GM12801 (cell line): ENCODE data around the gene AHRR.

Experiments
- TF ChIP-seq, protein P1 (sequence below): IDR thresholded peaks from one replicate; pipeline ENCODE4 v1.5.1; 2011; ENCODE audit warnings: control low read depth; ENCODE audit not compliant: insufficient read length; ENCODE audit errors: extremely low read depth

The AHRR gene

DNA sequence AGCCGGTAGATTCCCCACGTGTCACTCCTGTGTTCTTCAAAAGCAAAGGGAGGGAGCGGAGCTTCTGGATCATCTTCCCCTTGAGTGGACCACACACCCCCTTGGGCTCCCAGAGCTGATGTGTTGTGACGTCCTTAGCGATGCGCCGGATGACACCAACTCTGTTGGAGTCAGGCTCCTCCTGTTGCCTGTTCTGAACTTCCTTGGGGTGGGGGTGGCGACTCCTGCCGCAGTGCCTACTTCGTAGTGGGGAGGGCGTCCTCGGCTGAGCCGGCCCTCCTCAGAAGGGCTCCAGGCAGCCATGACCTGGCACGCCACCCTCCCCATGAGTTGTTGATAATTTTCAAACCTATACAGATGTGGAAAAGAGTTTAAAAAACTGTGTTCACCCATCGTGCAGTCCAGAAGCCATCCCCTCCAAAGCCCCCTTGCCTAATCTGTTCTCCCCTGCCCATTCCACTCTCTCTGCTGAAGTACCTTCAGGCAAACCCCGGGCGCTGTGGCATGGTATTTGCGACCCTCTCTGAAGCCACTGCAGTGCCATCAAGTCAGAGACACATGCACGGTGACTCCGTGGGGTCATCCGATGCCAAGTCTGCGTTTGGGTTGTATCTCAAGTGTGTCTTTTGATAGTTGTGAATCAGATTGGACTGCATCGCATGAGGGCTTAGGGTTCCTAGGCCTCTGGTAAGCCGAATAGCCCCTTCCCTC is 138.2 kb downstream of the AHRR start:
- TF ChIP-seq, protein P1, sequence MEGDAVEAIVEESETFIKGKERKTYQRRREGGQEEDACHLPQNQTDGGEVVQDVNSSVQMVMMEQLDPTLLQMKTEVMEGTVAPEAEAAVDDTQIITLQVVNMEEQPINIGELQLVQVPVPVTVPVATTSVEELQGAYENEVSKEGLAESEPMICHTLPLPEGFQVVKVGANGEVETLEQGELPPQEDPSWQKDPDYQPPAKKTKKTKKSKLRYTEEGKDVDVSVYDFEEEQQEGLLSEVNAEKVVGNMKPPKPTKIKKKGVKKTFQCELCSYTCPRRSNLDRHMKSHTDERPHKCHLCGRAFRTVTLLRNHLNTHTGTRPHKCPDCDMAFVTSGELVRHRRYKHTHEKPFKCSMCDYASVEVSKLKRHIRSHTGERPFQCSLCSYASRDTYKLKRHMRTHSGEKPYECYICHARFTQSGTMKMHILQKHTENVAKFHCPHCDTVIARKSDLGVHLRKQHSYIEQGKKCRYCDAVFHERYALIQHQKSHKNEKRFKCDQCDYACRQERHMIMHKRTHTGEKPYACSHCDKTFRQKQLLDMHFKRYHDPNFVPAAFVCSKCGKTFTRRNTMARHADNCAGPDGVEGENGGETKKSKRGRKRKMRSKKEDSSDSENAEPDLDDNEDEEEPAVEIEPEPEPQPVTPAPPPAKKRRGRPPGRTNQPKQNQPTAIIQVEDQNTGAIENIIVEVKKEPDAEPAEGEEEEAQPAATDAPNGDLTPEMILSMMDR: no peak

DNA sequence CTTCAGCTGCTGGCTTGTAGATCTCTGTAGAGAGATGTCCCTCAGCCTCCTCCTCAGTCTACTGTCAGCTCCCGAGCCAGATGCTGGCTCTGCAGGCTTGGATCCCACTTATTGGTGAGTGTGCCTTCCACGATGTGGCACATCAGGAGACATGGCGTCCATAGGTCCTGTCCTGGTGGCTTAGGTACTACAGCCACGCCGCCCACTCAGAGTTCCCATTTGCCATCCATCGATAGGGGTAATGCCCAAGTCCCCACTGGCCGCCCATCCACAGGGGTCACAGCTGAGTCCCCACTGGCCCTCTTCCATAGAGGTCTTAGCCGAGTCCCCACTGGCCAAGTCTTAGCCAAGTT is 138.7 kb downstream of the AHRR start:
- TF ChIP-seq, protein P1: no peak

DNA sequence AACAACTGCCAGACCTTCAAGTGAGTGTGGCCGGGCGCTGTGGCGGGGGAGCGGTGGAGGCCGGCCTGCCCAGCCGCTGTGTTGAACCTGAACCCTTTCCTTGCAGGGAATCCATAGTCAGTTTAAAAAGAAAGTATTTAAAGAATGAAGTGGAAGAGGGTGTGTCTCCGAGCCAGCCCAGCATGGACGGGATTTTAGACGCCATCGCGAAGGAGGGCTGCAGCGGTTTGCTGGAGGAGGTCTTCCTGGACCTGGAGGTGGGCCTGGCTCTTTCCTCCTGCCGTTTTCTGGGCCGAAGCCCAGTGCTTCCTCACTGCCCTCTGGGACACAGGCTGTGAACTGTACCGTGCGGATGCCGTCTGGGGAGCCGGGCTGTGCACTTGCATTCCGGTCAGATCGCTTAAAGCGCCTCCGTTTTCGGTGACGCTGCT is 140.6 kb downstream of the AHRR start:
- TF ChIP-seq, protein P1: no peak

DNA sequence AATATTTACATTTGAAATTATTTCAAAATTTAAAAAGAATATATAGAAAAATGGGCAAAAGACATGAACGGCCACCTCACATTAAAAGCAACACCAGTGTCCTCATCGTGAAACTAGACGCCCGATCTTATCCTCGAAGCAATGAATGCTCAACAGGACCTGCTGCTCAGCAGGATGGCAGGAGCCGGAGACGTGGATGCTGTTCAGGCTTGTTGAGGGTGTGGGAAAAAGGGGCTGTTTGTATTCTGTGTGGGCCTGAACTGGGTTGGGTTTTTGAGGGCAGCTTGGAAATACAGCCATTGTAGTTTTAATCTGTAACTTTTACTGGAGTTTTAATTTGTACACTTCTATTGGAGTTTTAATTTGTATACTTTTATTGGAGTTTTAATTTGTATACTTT is 141.8 kb downstream of the AHRR start:
- TF ChIP-seq, protein P1: no peak

DNA sequence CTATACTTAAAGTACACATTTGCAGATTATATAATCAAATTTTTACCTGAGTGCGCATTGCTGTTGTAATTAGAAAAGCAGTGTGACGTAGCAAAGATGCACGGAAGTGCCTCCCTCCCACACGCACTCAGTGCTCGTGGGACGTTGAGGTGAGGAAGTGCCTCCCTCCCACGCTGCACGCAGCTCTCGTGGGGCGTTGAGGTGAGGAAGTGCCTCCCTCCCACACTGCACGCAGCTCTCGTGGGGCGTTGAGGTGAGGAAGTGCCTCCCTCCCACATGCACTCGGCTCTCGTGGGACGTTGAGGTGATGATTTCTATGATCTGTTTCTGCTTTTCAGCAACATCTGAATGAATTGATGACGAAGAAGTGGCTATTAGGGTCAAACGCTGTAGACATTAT is 142.4 kb downstream of the AHRR start:
- TF ChIP-seq, protein P1: no peak

DNA sequence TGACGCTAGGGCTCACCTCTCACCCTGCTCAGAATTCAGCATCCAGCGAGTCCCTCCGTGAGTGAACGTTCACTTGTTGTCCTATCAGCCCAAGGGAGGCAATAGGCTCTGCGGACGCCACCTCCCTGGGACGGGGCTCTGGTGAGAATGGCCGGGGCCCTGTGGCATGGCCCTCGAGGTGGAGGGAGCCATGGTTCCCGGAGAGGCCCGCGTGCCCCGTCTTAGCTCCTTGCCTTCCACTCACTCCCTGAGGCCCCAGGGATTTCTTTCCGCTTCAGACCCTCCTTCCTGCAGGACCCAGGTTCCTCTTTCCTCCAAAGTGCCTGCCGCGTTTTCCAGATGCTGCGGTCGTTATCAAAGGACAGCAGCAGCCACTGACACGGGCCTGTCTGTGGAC is 142.9 kb downstream of the AHRR start:
- TF ChIP-seq, protein P1: no peak

DNA sequence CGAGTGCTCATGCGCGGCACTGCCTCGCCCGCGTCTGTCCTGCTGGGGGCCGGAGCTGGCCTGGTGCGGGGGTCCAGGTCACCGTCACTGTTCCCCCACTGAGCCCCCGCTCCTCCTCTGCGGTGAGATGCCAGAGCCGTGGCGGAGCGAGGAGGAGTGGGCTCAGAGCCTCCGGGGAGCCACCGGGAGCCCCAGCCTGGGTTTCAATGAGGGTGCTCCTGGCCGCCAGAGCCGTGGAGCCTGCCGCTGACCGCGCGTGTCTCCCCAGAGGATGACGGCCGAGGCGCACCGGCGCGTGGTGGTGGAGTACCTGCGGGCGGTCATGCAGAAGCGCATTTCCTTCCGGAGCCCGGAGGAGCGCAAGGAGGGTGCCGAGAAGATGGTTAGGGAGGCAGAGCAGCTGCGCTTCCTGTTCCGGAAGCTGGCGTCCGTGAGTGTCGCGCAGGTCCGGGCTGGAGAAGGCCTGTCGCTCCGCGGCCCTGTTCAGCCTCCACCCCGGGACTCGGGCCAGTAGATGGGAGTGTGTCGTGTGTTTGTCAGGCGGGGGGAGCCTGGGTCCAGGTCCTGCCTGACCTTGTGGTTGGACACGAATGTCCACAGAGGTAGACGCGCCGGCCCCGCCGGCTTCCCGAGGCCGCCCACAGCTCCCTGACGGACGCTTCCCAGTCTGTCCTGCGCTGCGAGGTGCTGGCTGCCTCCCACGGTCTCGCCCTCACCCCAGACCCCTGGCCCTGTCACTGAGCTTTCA is 143.5 kb downstream of the AHRR start:
- TF ChIP-seq, protein P1: no peak
